Type B pancreatic cell (in vitro differentiated cells): ENCODE data around the gene BPIFB6. TPM values are rescaled to one million over a fixed set of nuclear protein-coding genes. Genes with fewer than 3 reads are reported as not detected.

Source experiments
- DNase-seq: peaks from one replicate; pipeline ENCODE4 v3.0.0; 2021; ENCODE audit warnings: mixed read lengths; ENCODE audit not compliant: unreplicated experiment; ENCODE audit errors: extremely low spot score
- H3K27ac Mint-ChIP-seq: 2 replicates; pipeline ENCODE4 v1.8.0; 2021; ENCODE audit warnings: mild to moderate bottlenecking, mixed read lengths
- H3K27me3 Mint-ChIP-seq: 2 replicates; pipeline ENCODE4 v1.8.0; 2021; ENCODE audit warnings: mixed read lengths
- H3K36me3 Mint-ChIP-seq: 2 replicates; pipeline ENCODE4 v1.8.0; 2021; ENCODE audit warnings: mixed read lengths
- H3K4me1 Mint-ChIP-seq: one replicate; pipeline ENCODE4 v1.8.0; 2021; ENCODE audit warnings: mixed read lengths; ENCODE audit not compliant: unreplicated experiment
- H3K4me3 Mint-ChIP-seq: 2 replicates; pipeline ENCODE4 v1.8.0; 2021; ENCODE audit warnings: mild to moderate bottlenecking, mixed read lengths
- H3K9me3 Mint-ChIP-seq: 2 replicates; pipeline ENCODE4 v1.8.0; 2021; ENCODE audit warnings: mixed read lengths
- CTCF ChIP-seq: fragments of 200-600 bp; sonication (generic); conservative IDR thresholded peaks from 2 replicates; pipeline ENCODE4 v1.5.0; 2021; ENCODE audit warnings: antibody characterized with exemption, mild to moderate bottlenecking
- total RNA-seq: library from RNA; stranded (reverse); gene quantifications from 2 replicates; pipeline ENCODE4 v1.2.1, GENCODE V29; 2021; ENCODE audit warnings: low replicate concordance

The BPIFB6 gene
- total RNA-seq, 1 donor from 2014 or later, result not detected

- no peaks in the 10 kb centered on the region for H3K36me3 Mint-ChIP-seq
- H3K9me3 Mint-ChIP-seq, result peaks cover 4% of the 10 kb centered on the region
- no peak for TF ChIP-seq CTCF
- no peak for DNase-seq
- H3K27ac Mint-ChIP-seq, result no peak overlapping the region
- no peak overlapping the region for H3K4me3 Mint-ChIP-seq
- H3K27me3 Mint-ChIP-seq, result peaks cover 33% of the 10 kb centered on the region
- no peaks in the 10 kb centered on the region for H3K4me1 Mint-ChIP-seq
Observed at GRCh38 chr20:33033381-33033780, 1.9 kb downstream of the BPIFB6 start.

- TF ChIP-seq CTCF, result no peak
- no peak for DNase-seq
- Mint-ChIP-seq H3K27me3 (peaks cover 40% of the 10 kb centered on the region), H3K4me1 (no peaks in the 10 kb centered on the region), H3K27ac (no peak overlapping the region), H3K4me3 (no peak overlapping the region), H3K36me3 (no peaks in the 10 kb centered on the region), H3K9me3 (peaks cover 4% of the 10 kb centered on the region)
Observed at GRCh38 chr20:33034115-33034514, 2.7 kb downstream of the BPIFB6 start.

- no peak for DNase-seq
- peaks cover 47% of the 10 kb centered on the region for H3K27me3 Mint-ChIP-seq
- no peaks in the 10 kb centered on the region for H3K4me1 Mint-ChIP-seq
- TF ChIP-seq CTCF, result no peak
- H3K9me3 Mint-ChIP-seq, result peaks cover 4% of the 10 kb centered on the region
- no peak overlapping the region for H3K4me3 Mint-ChIP-seq
- H3K36me3 Mint-ChIP-seq, result no peaks in the 10 kb centered on the region
- H3K27ac Mint-ChIP-seq, result no peak overlapping the region
Observed at GRCh38 chr20:33034901-33035492, 3.5 kb downstream of the BPIFB6 start.

- no peak for TF ChIP-seq CTCF
- Mint-ChIP-seq H3K36me3 (no peaks in the 10 kb centered on the region), H3K4me3 (no peak overlapping the region), H3K9me3 (peaks cover 4% of the 10 kb centered on the region), H3K27me3 (peaks cover 52% of the 10 kb centered on the region), H3K27ac (no peak overlapping the region), H3K4me1 (no peaks in the 10 kb centered on the region)
- no peak for DNase-seq
Observed at GRCh38 chr20:33037456-33037855, 6.0 kb downstream of the BPIFB6 start.

- peaks cover 46% of the 10 kb centered on the region for H3K27me3 Mint-ChIP-seq
- no peak for TF ChIP-seq CTCF
- no peaks in the 10 kb centered on the region for H3K36me3 Mint-ChIP-seq
- H3K4me1 Mint-ChIP-seq, result no peaks in the 10 kb centered on the region
- no peak overlapping the region for H3K27ac Mint-ChIP-seq
- no peak for DNase-seq
- no peak overlapping the region for H3K4me3 Mint-ChIP-seq
- H3K9me3 Mint-ChIP-seq, result peaks cover 2% of the 10 kb centered on the region
Observed at GRCh38 chr20:33038243-33038642, 6.8 kb downstream of the BPIFB6 start.

GRCh38 chr20:33042430-33042829, 11.0 kb downstream of the BPIFB6 start:
- Mint-ChIP-seq H3K9me3 (peaks cover 15% of the 10 kb centered on the region), H3K27me3 (peaks cover 30% of the 10 kb centered on the region), H3K27ac (no peak overlapping the region), H3K4me1 (no peaks in the 10 kb centered on the region), H3K36me3 (no peaks in the 10 kb centered on the region), H3K4me3 (no peak overlapping the region)
- no peak for TF ChIP-seq CTCF
- no peak for DNase-seq
